ENCODE results near the gene FAM124A. TPM values are rescaled to one million over a fixed set of nuclear protein-coding genes. Genes with fewer than 3 reads are reported as not detected.

FAM124A gene
- total and polyA plus RNA-seq, 10 of the 15 experiments (the other 5 are each of a cell fraction or from before 2014, with no cell fraction given): not detected

GRCh38 chr13:51235186-51235585, 13.0 kb downstream of the FAM124A start:
- POLR2A ChIA-PET: no interaction called here
- Histone ChIP-seq H2AFZ (ENCODE audit: control insufficient read depth, low read depth, low read length) (no peak overlapping the region), H3K4me3 (no peak overlapping the region), H3K4me2 (ENCODE audit: control insufficient read depth, insufficient read depth) (no peak overlapping the region), H3K9me3 (replicated peaks; ENCODE audit: control insufficient read depth, insufficient read depth, low read length) (no peaks in the 10 kb centered on the region), H3K9ac (ENCODE audit: control insufficient read depth, insufficient read depth, low read length) (no peak overlapping the region), H4K20me1 (ENCODE audit: control insufficient read depth, insufficient read depth) (no peaks in the 10 kb centered on the region), H3K79me2 (ENCODE audit: control insufficient read depth, insufficient read depth, low read length) (no peaks in the 10 kb centered on the region), H3K27me3 (replicated peaks in 1 of 2; ENCODE audit: control insufficient read depth in 2 of 2, insufficient read depth in 2 of 2, low read length in 1 of 2) (no peaks in the 10 kb centered on the region; a peak in 1 of 4 replicates), H3K36me3 (ENCODE audit: control insufficient read depth in 2 of 2, insufficient read depth in 2 of 2, low read length in 1 of 2) (no peaks in the 10 kb centered on the region), H3K27ac (ENCODE audit: control insufficient read depth, insufficient read depth) (no peak overlapping the region), H3K4me1 (ENCODE audit: control insufficient read depth, insufficient read depth, low read length) (no peaks in the 10 kb centered on the region)
- FAIRE-seq (no peak), ATAC-seq (no peak), DNase-seq (ENCODE audit: low read depth, low spot score) (no peak)
- 35% methylated on average over 2 of the region's 2 CpGs for WGBS (ENCODE audit: insufficient coverage, insufficient replicate concordance, low lambda C conversion rate, missing lambda C conversion rate)
- CTCF ChIA-PET: no interaction called here
- TF ChIP-seq NR2C1 (IDR thresholded peaks at IDR 0.05): no peak
- no peak for TF ChIP-seq RAD51 (IDR thresholded peaks at IDR 0.05)
- TF ChIP-seq PKNOX1 (IDR thresholded peaks at IDR 0.05): no peak
- no peak for TF ChIP-seq ZNF207 (IDR thresholded peaks at IDR 0.05; ENCODE audit: borderline replicate concordance)
- no peak for TF ChIP-seq MYB (IDR thresholded peaks at IDR 0.05; ENCODE audit: borderline replicate concordance, low read depth, low read length)
- TF ChIP-seq NFYA (IDR thresholded peaks at IDR 0.05; ENCODE audit: borderline replicate concordance, low read depth, low read length): no peak
- no peak for TF ChIP-seq ZNF622 (IDR thresholded peaks at IDR 0.05)
- TF ChIP-seq ZBTB11 (CRISPR knock-in tag; IDR thresholded peaks at IDR 0.05): no peak
- no peak for TF ChIP-seq STAT3 (IDR thresholded peaks at IDR 0.05; ENCODE audit: low read depth, low read length)
- RAD21 ChIA-PET (ENCODE audit: unreplicated experiment): no interaction called here
- intact Hi-C loops (cut with micrococcal nuclease; ENCODE audit: unreplicated experiment): no loop called here
- SMC1A ChIA-PET (ENCODE audit: uncharacterized antibody, unreplicated experiment): interaction anchor here (0.6 kb wide), 1 partner anchor 108 kb away, joined by 3 read pairs; no protein-coding TSS in a partner anchor
- in situ Hi-C loops (cut with MboI): no loop called here
- no TSS peak for BruUV-seq (replicated peaks)

All from GM12878 (cell line).